ENCODE measurements around the gene ZNF750. TPM values are rescaled to one million over a fixed set of nuclear protein-coding genes. Genes with fewer than 3 reads are reported as not detected.
A peak's percentile ranks its signal among the peaks of the same experiment; 100 is the strongest.

ZNF750 gene
- total and polyA plus RNA-seq, 2 of the 13 experiments (the other 11 are each of a cell fraction or from before 2014, with no cell fraction given), result not detected

DNA sequence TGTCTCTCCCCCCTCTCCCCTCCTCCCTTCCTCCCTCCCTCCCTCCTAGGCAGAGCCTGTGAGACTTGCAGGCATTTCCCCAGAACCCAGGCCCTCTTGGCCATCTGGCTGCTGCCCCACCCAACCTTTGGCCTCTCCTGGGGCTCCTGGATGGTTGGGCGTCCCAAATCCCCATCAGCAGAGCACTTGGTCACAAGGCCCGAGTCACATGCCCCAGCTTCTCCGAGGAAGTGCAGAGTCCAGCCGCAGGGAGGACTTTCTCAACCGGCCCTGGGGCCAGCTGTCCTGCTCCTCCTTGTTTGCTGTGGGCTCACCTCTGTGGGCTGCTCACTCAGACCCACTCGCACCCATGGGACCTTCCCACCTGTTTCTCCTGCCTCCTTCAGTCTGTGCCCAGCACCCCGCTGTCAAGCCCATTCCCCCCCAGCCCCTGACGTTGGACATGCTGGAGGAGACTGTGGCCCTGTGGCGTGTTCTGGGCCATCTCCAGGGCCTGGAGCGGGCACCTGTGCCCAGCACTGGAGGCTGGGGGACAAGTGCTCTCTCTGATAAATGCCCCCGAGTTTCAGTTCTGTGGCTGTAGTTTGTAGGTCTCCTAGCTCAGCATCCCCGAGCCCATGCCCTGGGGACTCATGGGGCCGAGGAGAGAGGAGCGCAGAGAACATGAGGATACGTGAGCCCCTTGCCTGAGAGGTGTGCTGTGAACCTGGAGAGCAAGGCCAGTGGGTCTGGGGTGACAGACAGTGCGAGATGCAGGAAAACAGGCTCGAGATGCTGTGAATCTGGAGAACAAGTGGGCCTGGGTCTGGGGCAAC, 42.3 kb upstream of the ZNF750 start (continued):
- TF ChIP-seq, protein P1, sequence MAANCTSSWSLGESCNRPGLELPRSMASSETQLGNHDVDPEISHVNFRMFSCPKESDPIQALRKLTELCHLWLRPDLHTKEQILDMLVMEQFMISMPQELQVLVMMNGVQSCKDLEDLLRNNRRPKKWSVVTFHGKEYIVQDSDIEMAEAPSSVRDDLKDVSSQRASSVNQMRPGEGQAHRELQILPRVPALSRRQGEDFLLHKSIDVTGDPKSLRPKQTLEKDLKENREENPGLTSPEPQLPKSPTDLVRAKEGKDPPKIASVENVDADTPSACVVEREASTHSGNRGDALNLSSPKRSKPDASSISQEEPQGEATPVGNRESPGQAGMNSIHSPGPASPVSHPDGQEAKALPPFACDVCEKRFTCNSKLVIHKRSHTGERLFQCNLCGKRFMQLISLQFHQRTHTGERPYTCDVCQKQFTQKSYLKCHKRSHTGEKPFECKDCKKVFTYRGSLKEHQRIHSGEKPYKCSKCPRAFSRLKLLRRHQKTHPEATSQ (CRISPR knock-in tag; IDR thresholded peaks at IDR 0.05; ENCODE audit: borderline replicate concordance), result no peak
- no peak for TF ChIP-seq KLF15 (CRISPR knock-in tag; IDR thresholded peaks at IDR 0.05; ENCODE audit: borderline replicate concordance)
- TF ChIP-seq, protein P2, sequence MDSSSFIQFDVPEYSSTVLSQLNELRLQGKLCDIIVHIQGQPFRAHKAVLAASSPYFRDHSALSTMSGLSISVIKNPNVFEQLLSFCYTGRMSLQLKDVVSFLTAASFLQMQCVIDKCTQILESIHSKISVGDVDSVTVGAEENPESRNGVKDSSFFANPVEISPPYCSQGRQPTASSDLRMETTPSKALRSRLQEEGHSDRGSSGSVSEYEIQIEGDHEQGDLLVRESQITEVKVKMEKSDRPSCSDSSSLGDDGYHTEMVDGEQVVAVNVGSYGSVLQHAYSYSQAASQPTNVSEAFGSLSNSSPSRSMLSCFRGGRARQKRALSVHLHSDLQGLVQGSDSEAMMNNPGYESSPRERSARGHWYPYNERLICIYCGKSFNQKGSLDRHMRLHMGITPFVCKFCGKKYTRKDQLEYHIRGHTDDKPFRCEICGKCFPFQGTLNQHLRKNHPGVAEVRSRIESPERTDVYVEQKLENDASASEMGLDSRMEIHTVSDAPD (CRISPR knock-in tag; IDR thresholded peaks at IDR 0.05), result no peak
- TF ChIP-seq, protein P3, sequence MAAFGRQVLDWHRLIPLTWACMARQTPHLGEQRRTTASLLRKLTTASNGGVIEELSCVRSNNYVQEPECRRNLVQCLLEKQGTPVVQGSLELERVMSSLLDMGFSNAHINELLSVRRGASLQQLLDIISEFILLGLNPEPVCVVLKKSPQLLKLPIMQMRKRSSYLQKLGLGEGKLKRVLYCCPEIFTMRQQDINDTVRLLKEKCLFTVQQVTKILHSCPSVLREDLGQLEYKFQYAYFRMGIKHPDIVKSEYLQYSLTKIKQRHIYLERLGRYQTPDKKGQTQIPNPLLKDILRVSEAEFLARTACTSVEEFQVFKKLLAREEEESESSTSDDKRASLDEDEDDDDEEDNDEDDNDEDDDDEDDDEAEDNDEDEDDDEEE (CRISPR knock-in tag; IDR thresholded peaks at IDR 0.05), result no peak
- TF ChIP-seq NR2F6 (IDR thresholded peaks at IDR 0.05), result peak; percentile 32; the same call in 1 of the 2 replicates
- TF ChIP-seq NR2F6 (CRISPR knock-in tag; IDR thresholded peaks at IDR 0.05), result peak; percentile 63; the same call in 1 of the 2 replicates
- TF ChIP-seq KAT7 (CRISPR knock-in tag; IDR thresholded peaks at IDR 0.05; ENCODE audit: borderline replicate concordance), result 0 out of 2 replicates have a peak, but pooled peaks have one; percentile 27
- TF ChIP-seq, protein P4, sequence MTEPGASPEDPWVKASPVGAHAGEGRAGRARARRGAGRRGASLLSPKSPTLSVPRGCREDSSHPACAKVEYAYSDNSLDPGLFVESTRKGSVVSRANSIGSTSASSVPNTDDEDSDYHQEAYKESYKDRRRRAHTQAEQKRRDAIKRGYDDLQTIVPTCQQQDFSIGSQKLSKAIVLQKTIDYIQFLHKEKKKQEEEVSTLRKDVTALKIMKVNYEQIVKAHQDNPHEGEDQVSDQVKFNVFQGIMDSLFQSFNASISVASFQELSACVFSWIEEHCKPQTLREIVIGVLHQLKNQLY (CRISPR knock-in tag; IDR thresholded peaks at IDR 0.05), result no peak
- TF ChIP-seq TOPORS (CRISPR knock-in tag; IDR thresholded peaks at IDR 0.05), result no peak
- TF ChIP-seq, protein P5, sequence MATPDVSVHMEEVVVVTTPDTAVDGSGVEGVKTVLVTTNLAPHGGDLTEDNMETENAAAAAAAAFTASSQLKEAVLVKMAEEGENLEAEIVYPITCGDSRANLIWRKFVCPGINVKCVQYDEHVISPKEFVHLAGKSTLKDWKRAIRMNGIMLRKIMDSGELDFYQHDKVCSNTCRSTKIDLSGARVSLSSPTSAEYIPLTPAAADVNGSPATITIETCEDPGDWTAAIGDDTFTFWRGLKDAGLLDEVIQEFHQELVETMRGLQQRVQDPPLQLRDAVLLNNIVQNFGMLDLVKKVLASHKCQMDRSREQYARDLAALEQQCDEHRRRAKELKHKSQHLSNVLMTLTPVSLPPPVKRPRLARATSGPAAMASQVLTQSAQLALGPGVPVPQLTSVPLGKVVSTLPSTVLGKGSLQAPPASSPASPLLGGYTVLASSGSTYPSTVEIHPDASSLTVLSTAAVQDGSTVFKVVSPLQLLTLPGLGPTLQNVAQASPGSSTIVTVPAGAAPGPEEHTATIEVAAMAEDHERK (CRISPR knock-in tag; IDR thresholded peaks at IDR 0.05; ENCODE audit: low read depth), result no peak
- no peak for TF ChIP-seq ZNF230 (CRISPR knock-in tag; IDR thresholded peaks at IDR 0.05)
- no peak for TF ChIP-seq CCDC6 (CRISPR knock-in tag; IDR thresholded peaks at IDR 0.05)
- TF ChIP-seq ARNTL (CRISPR knock-in tag; IDR thresholded peaks at IDR 0.05), result peak; percentile 64; the same call in 1 of the 2 replicates
- no peak for TF ChIP-seq ZNF558 (CRISPR knock-in tag; IDR thresholded peaks at IDR 0.05; ENCODE audit: borderline replicate concordance)
- TF ChIP-seq FIP1L1 (IDR thresholded peaks at IDR 0.05; ENCODE audit: borderline replicate concordance, insufficient read depth, low read depth, low read length), result no peak
- TF ChIP-seq, protein P6, sequence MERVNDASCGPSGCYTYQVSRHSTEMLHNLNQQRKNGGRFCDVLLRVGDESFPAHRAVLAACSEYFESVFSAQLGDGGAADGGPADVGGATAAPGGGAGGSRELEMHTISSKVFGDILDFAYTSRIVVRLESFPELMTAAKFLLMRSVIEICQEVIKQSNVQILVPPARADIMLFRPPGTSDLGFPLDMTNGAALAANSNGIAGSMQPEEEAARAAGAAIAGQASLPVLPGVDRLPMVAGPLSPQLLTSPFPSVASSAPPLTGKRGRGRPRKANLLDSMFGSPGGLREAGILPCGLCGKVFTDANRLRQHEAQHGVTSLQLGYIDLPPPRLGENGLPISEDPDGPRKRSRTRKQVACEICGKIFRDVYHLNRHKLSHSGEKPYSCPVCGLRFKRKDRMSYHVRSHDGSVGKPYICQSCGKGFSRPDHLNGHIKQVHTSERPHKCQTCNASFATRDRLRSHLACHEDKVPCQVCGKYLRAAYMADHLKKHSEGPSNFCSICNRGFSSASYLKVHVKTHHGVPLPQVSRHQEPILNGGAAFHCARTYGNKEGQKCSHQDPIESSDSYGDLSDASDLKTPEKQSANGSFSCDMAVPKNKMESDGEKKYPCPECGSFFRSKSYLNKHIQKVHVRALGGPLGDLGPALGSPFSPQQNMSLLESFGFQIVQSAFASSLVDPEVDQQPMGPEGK (CRISPR knock-in tag; IDR thresholded peaks at IDR 0.05), result peak; percentile 74
- TF ChIP-seq, protein P7, sequence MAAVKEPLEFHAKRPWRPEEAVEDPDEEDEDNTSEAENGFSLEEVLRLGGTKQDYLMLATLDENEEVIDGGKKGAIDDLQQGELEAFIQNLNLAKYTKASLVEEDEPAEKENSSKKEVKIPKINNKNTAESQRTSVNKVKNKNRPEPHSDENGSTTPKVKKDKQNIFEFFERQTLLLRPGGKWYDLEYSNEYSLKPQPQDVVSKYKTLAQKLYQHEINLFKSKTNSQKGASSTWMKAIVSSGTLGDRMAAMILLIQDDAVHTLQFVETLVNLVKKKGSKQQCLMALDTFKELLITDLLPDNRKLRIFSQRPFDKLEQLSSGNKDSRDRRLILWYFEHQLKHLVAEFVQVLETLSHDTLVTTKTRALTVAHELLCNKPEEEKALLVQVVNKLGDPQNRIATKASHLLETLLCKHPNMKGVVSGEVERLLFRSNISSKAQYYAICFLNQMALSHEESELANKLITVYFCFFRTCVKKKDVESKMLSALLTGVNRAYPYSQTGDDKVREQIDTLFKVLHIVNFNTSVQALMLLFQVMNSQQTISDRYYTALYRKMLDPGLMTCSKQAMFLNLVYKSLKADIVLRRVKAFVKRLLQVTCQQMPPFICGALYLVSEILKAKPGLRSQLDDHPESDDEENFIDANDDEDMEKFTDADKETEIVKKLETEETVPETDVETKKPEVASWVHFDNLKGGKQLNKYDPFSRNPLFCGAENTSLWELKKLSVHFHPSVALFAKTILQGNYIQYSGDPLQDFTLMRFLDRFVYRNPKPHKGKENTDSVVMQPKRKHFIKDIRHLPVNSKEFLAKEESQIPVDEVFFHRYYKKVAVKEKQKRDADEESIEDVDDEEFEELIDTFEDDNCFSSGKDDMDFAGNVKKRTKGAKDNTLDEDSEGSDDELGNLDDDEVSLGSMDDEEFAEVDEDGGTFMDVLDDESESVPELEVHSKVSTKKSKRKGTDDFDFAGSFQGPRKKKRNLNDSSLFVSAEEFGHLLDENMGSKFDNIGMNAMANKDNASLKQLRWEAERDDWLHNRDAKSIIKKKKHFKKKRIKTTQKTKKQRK (IDR thresholded peaks at IDR 0.05; ENCODE audit: low read length), result no peak
